Activated naive CD4-positive, alpha-beta T cell (primary cell): Measurements from ENCODE around the gene PPP1R12A.

Experiments
- DNase-seq, 4 experiments: peaks; one replicate each; lab custom pipeline; 2025; lab: John Stamatoyannopoulos, UW

PPP1R12A gene

GRCh38 chr12:79935624-79936345 is 888 bp upstream of the PPP1R12A start:
- no peak for DNase-seq

GRCh38 chr12:79934281-79935020 is 446 bp downstream of the PPP1R12A start:
- peak; percentile 37 to 43 (median 42) for DNase-seq

GRCh38 chr12:79933532-79934264 is 1.2 kb downstream of the PPP1R12A start:
- no peak for DNase-seq

DNA sequence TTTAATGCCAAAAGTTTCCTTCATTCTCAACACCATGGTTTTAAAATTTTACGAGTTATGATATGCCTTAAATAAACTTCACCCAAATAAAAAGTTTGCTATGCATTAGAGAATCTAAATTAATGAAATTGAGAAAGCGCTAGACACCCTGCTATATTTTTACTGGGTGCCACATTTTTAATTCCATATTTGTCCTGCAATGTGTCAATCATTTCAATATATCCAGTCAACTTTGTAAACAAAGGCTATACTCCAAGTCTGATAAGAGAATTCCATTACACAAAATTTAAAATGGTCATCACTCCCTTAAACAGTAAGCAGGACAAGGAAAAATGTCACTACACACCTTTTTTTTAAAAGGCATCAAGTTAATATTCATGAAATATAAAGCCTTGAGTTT is 1.9 kb downstream of the PPP1R12A start:
- DNase-seq = no peak

GRCh38 chr12:79932357-79932756 is 2.5 kb downstream of the PPP1R12A start:
- DNase-seq = no peak

GRCh38 chr12:79929065-79929464 is 5.8 kb downstream of the PPP1R12A start:
- DNase-seq = no peak

GRCh38 chr12:79927772-79928474 is 7.0 kb downstream of the PPP1R12A start:
- DNase-seq = no peak

- no peak for DNase-seq
Observed at GRCh38 chr12:79926951-79927350, 7.9 kb downstream of the PPP1R12A start.

DNA sequence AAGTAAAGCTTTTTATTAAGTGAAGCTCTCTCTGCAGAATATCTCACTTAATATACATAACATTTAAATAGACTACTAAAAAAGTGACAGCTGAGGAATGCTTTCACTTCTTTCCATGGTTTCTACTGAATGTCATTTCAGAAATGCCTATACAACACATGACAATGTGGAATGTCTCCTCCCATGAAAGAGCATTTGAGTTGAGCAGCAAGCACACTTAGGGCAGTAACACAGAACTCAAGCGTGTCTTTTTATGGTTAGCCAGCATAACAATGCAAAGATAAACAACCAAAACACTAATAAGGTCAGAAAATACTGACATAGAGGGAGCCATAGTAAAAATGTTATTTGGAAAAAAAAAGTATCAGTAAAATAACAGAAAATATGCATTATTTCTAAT is 9.4 kb downstream of the PPP1R12A start:
- DNase-seq = no peak

DNA sequence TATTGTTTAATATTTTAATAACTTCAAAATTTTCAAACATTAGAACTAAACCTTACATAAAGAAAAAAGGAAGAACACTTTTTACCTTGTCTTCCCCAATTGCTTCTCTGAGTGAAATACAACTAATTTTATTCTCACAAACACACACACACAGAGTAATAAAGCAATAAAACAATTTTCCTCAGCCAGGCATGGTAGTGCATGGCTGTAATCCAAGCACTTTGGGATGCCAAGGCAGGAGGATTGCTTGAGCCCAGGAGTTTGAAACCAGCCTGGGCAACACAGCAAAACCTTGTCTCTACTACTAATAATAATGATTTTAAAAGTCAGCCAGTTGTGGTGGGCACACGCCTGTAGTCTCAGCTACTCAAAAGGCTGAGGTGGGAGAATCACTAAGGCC is 13.1 kb downstream of the PPP1R12A start:
- no peak for DNase-seq

DNA sequence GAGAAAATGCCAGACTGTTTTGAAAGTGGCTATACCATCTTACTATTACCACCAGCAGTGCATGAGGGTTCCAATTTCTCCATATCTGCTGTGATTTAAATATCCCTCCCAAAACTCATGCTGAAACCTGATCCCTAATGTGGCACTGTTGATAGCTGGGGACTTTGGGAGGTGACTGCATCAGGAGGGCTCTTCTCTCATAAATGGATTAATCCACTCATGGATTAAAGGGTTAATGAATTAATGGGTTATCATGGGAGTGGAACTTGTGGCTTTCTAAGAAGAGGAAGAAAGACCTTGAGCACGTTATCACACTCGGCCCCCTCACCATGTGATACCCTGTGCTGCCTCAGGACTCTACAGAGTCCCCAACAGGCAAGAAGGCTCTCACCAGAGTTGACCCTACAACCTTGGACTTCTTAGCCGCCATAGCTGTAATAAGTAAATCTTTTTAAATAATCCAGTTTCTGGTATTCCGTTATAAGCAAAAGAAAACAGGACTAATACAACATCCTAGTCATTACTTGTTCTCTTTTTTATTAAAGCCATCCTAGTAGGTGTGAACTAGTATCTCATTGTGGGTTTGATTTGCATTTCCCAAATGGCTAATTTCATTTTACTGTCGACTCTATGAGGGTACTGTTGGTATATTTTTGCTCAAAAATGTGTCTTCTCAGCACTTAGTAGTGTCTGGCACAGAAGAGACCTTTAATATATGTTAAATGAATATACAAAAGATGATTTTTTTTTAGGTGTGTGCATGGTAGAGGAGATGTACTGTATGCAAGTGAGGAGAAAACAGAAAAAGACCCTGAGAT is 14.3 kb downstream of the PPP1R12A start:
- DNase-seq = no peak

DNA sequence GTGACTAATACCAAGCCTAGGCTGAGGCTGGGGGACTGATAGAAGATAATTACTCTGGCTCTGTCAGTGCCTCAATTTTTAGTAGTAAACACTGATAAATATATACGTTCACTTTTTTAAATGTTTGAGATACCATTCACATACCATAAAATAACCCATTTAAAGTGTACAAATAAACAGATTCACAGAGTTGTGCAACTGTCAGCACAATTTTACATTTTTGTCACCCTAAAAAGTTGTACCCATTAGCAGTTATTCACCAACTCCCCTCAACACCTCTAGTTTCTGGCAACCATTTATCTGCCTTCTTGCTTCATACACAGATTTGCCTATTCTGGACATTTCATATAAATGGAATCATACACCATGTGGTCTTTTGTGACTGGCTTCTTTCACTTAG is 15.1 kb downstream of the PPP1R12A start:
- no peak for DNase-seq

- DNase-seq = no peak
Observed at GRCh38 chr12:79916826-79917225, 18.1 kb downstream of the PPP1R12A start.

GRCh38 chr12:79911889-79912656 is 22.8 kb downstream of the PPP1R12A start:
- no peak for DNase-seq

- DNase-seq = no peak
Observed at GRCh38 chr12:79908366-79908765, 26.5 kb downstream of the PPP1R12A start.

DNA sequence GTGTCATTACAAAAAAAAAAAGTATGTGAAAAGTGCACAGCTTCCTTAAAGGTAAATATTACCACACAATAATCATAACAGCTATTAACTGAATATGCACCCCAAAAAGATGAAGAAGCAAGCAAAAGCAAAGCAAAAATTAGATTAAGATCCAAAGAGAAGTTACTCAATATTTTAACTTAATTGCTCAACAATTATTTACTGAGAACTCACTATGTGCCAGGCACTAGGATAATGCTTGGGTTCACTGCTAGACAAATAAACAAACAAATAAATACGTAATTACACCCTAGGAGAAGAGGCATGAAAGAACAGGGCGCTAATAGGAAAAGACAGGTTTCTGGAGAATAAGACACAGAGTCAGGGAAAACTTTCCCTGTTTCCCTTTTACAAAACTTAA is 33.4 kb downstream of the PPP1R12A start:
- no peak for DNase-seq

- no peak for DNase-seq
Observed at GRCh38 chr12:79900951-79901350, 33.9 kb downstream of the PPP1R12A start.

DNA sequence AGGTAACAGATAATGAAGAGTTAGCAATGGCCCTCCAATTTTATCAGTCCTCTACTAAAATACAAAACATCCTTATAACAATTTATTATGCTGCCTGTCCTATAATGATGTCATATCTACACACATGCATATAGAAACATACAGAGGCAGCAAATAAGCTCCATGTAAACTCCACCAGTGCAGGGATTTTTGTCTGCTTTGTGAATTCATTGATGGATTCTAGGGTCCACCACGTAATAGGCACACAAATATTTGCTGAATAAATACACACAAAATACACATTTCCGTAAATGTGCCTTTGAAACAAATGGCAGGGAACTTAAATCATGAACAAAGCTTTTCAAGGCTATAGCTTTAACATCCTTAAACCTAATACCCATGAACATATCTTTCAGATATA is 34.7 kb downstream of the PPP1R12A start:
- no peak for DNase-seq

DNA sequence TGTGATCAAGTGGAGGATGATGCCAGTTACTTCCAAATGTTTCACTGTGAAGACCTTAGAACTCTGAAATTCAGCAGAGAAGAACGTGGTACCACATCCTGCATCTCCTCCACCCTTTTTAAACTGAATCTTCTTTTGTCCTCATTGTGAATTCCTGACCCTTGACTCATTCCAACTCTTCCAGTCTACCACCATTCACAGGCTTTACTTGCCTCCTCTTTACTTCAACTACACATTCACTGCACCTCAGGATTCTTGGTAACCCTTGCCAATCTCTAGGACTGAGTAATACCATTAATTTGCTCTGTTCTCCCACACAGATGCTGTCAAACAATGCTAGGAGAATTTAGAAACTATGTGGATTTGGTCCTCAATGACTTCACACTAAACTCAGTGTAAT is 37.3 kb downstream of the PPP1R12A start:
- no peak for DNase-seq

- no peak for DNase-seq
Observed at GRCh38 chr12:79895804-79896203, 39.1 kb downstream of the PPP1R12A start.

GRCh38 chr12:79895071-79895470 is 39.8 kb downstream of the PPP1R12A start:
- no peak for DNase-seq
